ENCODE data around the gene KIN. TPM values are rescaled to one million over a fixed set of nuclear protein-coding genes. Genes with fewer than 3 reads are reported as not detected.
"Not testable (repeated sequence)": the region's sequence is repeated elsewhere in the genome, so short reads cannot be mapped to it uniquely, and the experiment has no call there.

KIN gene
- total RNA-seq, 1 donor = 7.9 TPM

- no peaks in the 10 kb centered on the region for H3K4me1 ChIP-seq (ENCODE audit: insufficient read depth, low read length)
- no peaks in the 10 kb centered on the region for H3K27me3 ChIP-seq (ENCODE audit: insufficient read depth, low read length)
- no peaks in the 10 kb centered on the region for H3K9me3 ChIP-seq (ENCODE audit: low read depth, low read length)
- H3K4me3 ChIP-seq (ENCODE audit: low read length) = no peak overlapping the region
Observed at GRCh38 chr10:7773845-7774801, 13.7 kb downstream of the KIN start.

- Histone ChIP-seq H3K27me3 (ENCODE audit: insufficient read depth, low read length) (no peaks in the 10 kb centered on the region), H3K9me3 (ENCODE audit: low read depth, low read length) (no peaks in the 10 kb centered on the region)
Observed at GRCh38 chr10:7768417-7768816, 19.4 kb downstream of the KIN start.

GRCh38 chr10:7767209-7767608, 20.6 kb downstream of the KIN start:
- no peak overlapping the region for H3K4me3 ChIP-seq (ENCODE audit: low read length)
- H3K9me3 ChIP-seq (ENCODE audit: low read depth, low read length) = no peaks in the 10 kb centered on the region
- no peaks in the 10 kb centered on the region for H3K27me3 ChIP-seq (ENCODE audit: insufficient read depth, low read length)
- H3K4me1 ChIP-seq (ENCODE audit: insufficient read depth, low read length) = peaks cover 4% of the 10 kb centered on the region

More at GRCh38 chr10:7768417-7768816, 19.4 kb downstream of the KIN start:
- H3K4me3 ChIP-seq (ENCODE audit: low read length) = no peak overlapping the region
- H3K4me1 ChIP-seq (ENCODE audit: insufficient read depth, low read length) = peaks cover under 1% of the 10 kb centered on the region

- Histone ChIP-seq H3K27me3 (ENCODE audit: insufficient read depth, low read length) (no peaks in the 10 kb centered on the region), H3K4me3 (ENCODE audit: low read length) (no peak overlapping the region), H3K9me3 (ENCODE audit: low read depth, low read length) (no peaks in the 10 kb centered on the region), H3K4me1 (ENCODE audit: insufficient read depth, low read length) (peaks cover 4% of the 10 kb centered on the region)
Observed at GRCh38 chr10:7766241-7766640, 21.6 kb downstream of the KIN start.

DNA sequence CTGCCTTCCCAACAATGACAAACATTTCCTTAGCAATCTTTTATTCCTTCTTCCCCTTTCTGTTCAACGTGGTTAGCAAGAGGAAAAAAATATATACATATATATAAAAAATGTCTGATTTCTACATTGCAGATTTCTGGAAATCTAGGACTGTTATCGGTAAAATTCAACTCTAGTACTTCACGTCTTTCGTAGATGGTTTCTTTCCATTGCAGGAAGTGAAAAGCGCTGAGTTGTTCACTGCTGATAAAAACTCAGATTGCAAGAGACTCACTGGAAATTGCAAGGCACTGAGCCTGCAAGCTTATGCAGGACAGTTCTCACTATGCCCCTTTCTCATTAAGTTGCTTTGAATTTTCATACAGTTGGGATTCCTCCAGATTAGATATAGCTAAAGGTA, 23.9 kb downstream of the KIN start:
- no peaks in the 10 kb centered on the region for H3K27me3 ChIP-seq (ENCODE audit: insufficient read depth, low read length)
- H3K9me3 ChIP-seq (ENCODE audit: low read depth, low read length) = no peaks in the 10 kb centered on the region
- H3K4me3 ChIP-seq (ENCODE audit: low read length) = no peak overlapping the region
- H3K4me1 ChIP-seq (ENCODE audit: insufficient read depth, low read length) = peaks cover 4% of the 10 kb centered on the region

DNA sequence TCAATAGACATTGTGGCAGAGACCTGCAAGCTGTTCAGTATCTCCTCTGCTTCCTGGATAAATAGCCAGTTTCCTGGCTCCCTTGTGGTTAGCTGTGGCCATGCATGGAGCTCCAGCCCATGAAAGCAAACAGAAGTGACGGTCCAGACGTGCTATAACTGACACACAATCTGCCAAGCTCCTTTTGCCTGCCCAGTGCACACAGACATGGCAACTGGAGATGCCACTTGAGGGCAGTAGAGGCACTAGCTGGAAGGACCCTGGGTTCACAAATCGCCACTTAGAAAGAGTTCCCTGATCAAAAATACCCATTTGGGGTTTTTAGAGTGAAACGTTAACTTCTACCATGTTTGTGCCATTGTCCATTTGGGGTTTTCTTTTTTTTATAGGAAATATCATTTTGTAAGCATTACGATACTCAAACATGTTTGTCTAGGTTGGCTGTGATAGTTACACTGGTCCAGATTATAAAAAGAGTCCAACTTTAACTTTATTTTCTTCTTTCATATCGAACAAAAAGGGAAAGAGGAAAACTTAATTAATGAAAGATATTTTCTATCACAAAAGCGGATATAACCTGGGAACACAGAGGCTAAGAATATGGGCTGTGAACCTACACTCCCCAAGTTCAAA, 31.3 kb downstream of the KIN start:
- Histone ChIP-seq H3K4me3 (ENCODE audit: low read length) (no peak overlapping the region), H3K9me3 (ENCODE audit: low read depth, low read length) (no peaks in the 10 kb centered on the region), H3K27me3 (ENCODE audit: insufficient read depth, low read length) (no peaks in the 10 kb centered on the region), H3K4me1 (ENCODE audit: insufficient read depth, low read length) (no peaks in the 10 kb centered on the region)

DNA sequence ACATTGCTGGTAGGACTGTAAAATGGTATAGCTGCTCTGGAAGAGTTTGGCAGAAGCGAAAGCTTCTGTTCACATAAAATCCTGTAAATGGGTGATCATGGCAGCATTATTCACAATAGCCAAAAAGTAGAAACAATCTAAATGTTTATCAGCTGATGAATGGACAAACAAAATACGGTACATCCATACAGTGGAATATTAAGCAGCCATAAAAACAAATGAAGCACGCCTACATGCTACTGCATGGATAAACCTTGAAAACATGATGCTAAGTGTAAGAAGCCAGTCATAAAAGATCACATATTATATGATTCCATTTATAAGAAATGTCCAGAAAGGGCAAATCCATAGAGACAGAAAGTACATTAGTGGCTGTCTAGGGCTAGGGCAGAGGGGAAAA, 32.7 kb downstream of the KIN start:
- no peaks in the 10 kb centered on the region for H3K9me3 ChIP-seq (ENCODE audit: low read depth, low read length)
- H3K27me3 ChIP-seq (ENCODE audit: insufficient read depth, low read length) = no peaks in the 10 kb centered on the region
- H3K4me1 ChIP-seq (ENCODE audit: insufficient read depth, low read length) = no peaks in the 10 kb centered on the region
- no peak overlapping the region for H3K4me3 ChIP-seq (ENCODE audit: low read length)

DNA sequence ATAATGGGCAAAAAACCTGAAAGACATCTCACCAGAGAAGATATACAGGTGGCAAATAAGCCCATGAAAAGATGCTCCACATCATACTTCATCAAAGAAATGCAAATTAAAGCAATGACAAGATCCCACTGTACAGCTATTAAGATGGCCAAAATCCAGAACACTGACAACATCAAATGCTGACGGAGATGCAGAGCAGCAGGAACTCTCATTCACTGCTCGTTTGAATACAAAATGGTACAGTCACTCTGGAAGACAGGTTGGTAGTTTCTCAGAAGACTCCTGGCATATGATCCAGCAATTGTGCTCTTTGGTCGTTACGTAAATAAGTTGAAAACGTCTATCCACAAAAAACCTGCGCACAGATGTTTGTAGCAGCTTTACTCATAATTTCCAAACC, 35.5 kb downstream of the KIN start:
- no peaks in the 10 kb centered on the region for H3K9me3 ChIP-seq (ENCODE audit: low read depth, low read length)
- no peaks in the 10 kb centered on the region for H3K27me3 ChIP-seq (ENCODE audit: insufficient read depth, low read length)
- no peak overlapping the region for H3K4me3 ChIP-seq (ENCODE audit: low read length)
- H3K4me1 ChIP-seq (ENCODE audit: insufficient read depth, low read length) = no peaks in the 10 kb centered on the region

GRCh38 chr10:7750222-7750621, 37.6 kb downstream of the KIN start:
- Histone ChIP-seq H3K4me3 (ENCODE audit: low read length) (no peak overlapping the region), H3K4me1 (ENCODE audit: insufficient read depth, low read length) (no peaks in the 10 kb centered on the region), H3K9me3 (ENCODE audit: low read depth, low read length) (no peaks in the 10 kb centered on the region), H3K27me3 (ENCODE audit: insufficient read depth, low read length) (no peaks in the 10 kb centered on the region)

- not testable (repeated sequence) for H3K9me3 ChIP-seq (ENCODE audit: low read depth, low read length); H3K4me1 ChIP-seq (ENCODE audit: insufficient read depth, low read length); H3K4me3 ChIP-seq (ENCODE audit: low read length); H3K27me3 ChIP-seq (ENCODE audit: insufficient read depth, low read length)
Observed at GRCh38 chr10:7748637-7749036, 39.2 kb downstream of the KIN start.

DNA sequence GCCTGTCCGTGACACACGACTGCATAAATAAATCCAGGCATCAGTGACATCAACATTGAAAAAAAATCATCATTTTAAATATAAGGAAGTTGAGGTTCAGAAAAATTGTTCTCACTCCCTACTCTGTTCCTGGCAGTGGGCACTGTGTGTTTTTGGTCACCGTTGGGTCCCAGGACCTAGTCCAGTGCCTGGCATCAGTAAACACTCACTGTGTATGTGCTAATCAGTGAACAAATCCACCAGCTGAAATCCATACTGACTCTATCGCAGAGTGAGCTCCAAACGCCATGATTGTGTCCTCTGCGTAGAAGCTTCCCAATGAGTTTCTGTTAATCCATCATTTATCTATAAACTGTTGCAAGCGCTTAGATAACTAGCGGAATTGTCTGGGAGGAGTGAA, 43.5 kb downstream of the KIN start:
- Histone ChIP-seq H3K4me1 (ENCODE audit: insufficient read depth, low read length) (no peaks in the 10 kb centered on the region), H3K27me3 (ENCODE audit: insufficient read depth, low read length) (no peaks in the 10 kb centered on the region), H3K9me3 (ENCODE audit: low read depth, low read length) (no peaks in the 10 kb centered on the region), H3K4me3 (ENCODE audit: low read length) (no peak overlapping the region)

- H3K4me1 ChIP-seq (ENCODE audit: insufficient read depth, low read length) = no peaks in the 10 kb centered on the region
- no peak overlapping the region for H3K4me3 ChIP-seq (ENCODE audit: low read length)
- H3K9me3 ChIP-seq (ENCODE audit: low read depth, low read length) = no peaks in the 10 kb centered on the region
- no peaks in the 10 kb centered on the region for H3K27me3 ChIP-seq (ENCODE audit: insufficient read depth, low read length)
Observed at GRCh38 chr10:7738536-7739407, 49.0 kb downstream of the KIN start.

DNA sequence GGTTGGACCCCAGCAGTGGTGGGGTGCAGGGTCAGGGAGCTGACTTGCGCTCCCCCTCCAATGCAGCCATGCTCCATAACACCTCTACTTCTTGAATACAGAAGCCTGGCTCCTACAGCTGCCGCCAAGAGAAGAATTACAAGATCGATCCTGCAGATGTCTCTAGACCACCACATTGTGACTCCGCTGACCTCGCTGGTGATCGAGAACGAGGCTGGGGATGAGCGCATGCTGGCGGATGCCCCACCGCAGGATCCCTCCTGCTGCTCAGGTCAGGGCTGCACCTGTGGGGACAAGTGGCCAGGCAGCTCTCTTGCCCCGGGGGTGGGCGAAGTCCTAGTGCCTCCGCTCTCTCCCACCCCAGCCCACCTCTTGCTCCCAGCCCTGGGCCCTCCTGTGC, 53.0 kb downstream of the KIN start:
- Histone ChIP-seq H3K4me3 (ENCODE audit: low read length) (no peak overlapping the region), H3K4me1 (ENCODE audit: insufficient read depth, low read length) (no peaks in the 10 kb centered on the region), H3K9me3 (ENCODE audit: low read depth, low read length) (no peaks in the 10 kb centered on the region), H3K27me3 (ENCODE audit: insufficient read depth, low read length) (no peaks in the 10 kb centered on the region)

DNA sequence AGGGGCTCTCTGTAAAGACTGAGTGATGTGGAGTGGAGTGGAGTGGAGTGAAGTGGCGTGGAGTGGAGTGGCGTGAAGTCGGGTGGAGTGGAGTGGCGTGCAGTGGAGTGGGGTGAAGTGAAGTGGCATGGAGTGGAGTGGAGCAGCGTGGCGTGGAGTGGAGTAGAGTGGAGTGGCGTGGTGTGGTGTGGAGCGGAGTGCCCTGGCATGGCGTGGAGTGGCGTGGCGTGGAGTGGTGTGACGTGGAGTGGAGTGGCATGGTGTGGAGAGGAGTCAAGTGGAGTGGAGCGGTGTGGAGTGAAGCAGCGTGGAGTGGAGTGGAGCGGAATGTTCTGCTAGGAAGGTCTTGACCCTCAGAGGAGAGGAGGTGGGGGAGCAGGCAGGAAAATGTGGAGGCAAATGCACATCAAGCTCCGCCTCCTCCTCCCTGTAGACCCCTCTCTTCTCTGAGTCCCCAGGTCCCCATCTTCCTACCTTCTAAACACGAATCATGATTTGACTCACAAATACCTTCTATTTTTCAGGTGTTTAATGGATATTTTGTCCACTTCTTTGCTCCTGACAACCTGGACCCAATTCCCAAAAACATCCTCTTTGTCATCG, 64.8 kb downstream of the KIN start:
- Histone ChIP-seq H3K4me3 (ENCODE audit: low read length) (no peak overlapping the region), H3K4me1 (ENCODE audit: insufficient read depth, low read length) (no peaks in the 10 kb centered on the region), H3K27me3 (ENCODE audit: insufficient read depth, low read length) (no peaks in the 10 kb centered on the region), H3K9me3 (ENCODE audit: low read depth, low read length) (no peaks in the 10 kb centered on the region)

GRCh38 chr10:7720478-7720877, 67.3 kb downstream of the KIN start:
- H3K4me1 ChIP-seq (ENCODE audit: insufficient read depth, low read length) = no peaks in the 10 kb centered on the region
- no peaks in the 10 kb centered on the region for H3K9me3 ChIP-seq (ENCODE audit: low read depth, low read length)
- H3K27me3 ChIP-seq (ENCODE audit: insufficient read depth, low read length) = no peaks in the 10 kb centered on the region
- H3K4me3 ChIP-seq (ENCODE audit: low read length) = no peak overlapping the region

Data from mononuclear cell (primary cell).